WERI-Rb-1 (cell line): ENCODE results near the gene TTC13.

Experiments
- DNase-seq: peaks from one replicate; pipeline ENCODE4 v3.0.0-alpha.2; 2020
- H3K27ac ChIP-seq: fragments of 250-450 bp; sonication (Bioruptor Pico); 2 replicates; pipeline ENCODE4 v1.5.1; 2020; ENCODE audit warnings: mild to moderate bottlenecking, moderate library complexity
- H3K27me3 ChIP-seq: fragments of 250-450 bp; sonication (Bioruptor Pico); 2 replicates; pipeline ENCODE4 v1.5.1; 2021; ENCODE audit warnings: mild to moderate bottlenecking, low read depth, moderate library complexity; ENCODE audit not compliant: insufficient read depth, severe bottlenecking
- H3K36me3 ChIP-seq: fragments of 250-450 bp; sonication (Bioruptor Pico); 2 replicates; pipeline ENCODE4 v1.5.1; 2020; ENCODE audit warnings: mild to moderate bottlenecking, moderate library complexity
- H3K4me3 ChIP-seq: 2 replicates; pipeline ENCODE4 v1.5.1; 2011; ENCODE audit warnings: low read depth, mild to moderate bottlenecking, control low read depth, low read length
- H3K9me3 ChIP-seq: fragments of 250-450 bp; sonication (Bioruptor Pico); 2 replicates; pipeline ENCODE4 v1.5.1; 2021; ENCODE audit warnings: mild to moderate bottlenecking, moderate library complexity; ENCODE audit not compliant: severe bottlenecking
- TF ChIP-seq, protein P1 (sequence below): IDR thresholded peaks from 2 replicates; pipeline ENCODE4 v1.5.1; 2011; ENCODE audit warnings: low read depth, mild to moderate bottlenecking, control low read depth, inconsistent platforms, low read length

Gene TTC13

DNA sequence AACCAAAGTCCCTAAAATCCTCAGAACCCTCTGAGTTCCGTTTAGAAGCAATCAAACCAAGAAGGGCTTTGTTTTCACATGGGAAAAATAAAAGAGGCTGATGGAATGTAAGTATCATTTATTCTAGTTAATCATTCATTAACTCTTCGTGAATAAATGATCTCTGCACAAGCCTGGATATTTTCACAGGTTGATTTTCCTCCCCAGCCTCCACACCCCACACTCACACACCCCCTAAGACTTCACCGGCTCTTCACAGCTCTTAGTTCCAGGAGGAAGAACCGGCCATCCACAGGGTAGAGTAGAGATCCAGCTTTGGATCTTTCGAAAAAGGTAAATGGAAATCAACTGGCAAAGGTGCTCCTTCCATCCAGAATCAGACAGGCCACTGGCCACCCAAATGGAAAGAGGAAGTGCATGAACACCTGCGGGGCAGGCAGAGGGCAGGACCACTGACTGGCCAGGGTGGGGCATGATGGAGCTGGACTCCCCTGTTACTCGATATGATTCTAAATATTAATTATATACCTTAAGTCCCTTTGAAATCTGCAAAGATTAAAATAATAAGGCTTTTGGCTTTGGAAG lies 120.3 kb downstream of the TTC13 start:
- peaks cover 49% of the 10 kb centered on the region for H3K36me3 ChIP-seq
- no peak overlapping the region for H3K27ac ChIP-seq
- TF ChIP-seq, protein P1, sequence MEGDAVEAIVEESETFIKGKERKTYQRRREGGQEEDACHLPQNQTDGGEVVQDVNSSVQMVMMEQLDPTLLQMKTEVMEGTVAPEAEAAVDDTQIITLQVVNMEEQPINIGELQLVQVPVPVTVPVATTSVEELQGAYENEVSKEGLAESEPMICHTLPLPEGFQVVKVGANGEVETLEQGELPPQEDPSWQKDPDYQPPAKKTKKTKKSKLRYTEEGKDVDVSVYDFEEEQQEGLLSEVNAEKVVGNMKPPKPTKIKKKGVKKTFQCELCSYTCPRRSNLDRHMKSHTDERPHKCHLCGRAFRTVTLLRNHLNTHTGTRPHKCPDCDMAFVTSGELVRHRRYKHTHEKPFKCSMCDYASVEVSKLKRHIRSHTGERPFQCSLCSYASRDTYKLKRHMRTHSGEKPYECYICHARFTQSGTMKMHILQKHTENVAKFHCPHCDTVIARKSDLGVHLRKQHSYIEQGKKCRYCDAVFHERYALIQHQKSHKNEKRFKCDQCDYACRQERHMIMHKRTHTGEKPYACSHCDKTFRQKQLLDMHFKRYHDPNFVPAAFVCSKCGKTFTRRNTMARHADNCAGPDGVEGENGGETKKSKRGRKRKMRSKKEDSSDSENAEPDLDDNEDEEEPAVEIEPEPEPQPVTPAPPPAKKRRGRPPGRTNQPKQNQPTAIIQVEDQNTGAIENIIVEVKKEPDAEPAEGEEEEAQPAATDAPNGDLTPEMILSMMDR, result no peak
- no peak for DNase-seq
- H3K4me3 ChIP-seq, result no peak overlapping the region
- H3K27me3 ChIP-seq, result no peaks in the 10 kb centered on the region
- no peaks in the 10 kb centered on the region for H3K9me3 ChIP-seq

DNA sequence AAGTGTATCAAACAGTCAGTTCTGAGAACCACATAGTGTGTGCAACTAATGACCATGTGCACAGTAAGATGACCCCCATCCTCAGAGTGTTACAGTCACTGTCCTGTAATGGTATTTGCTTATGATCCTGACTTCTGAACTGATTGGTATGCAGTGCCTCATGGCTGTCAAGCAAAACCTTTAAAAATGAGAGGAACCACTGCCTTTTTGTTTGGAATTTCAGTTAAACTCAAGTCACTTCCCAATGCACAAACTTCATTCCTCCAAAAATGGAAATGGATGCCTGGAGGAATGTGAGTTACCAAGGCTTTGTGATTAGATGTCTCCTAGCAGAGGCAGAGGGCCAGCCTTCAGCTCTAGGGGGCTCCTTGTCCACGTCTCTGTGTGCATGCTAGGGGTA lies 120.8 kb downstream of the TTC13 start:
- TF ChIP-seq, protein P1, result no peak
- no peaks in the 10 kb centered on the region for H3K27me3 ChIP-seq
- no peak for DNase-seq
- no peaks in the 10 kb centered on the region for H3K9me3 ChIP-seq
- no peak overlapping the region for H3K27ac ChIP-seq
- H3K36me3 ChIP-seq, result peaks cover 54% of the 10 kb centered on the region
- no peak overlapping the region for H3K4me3 ChIP-seq

DNA sequence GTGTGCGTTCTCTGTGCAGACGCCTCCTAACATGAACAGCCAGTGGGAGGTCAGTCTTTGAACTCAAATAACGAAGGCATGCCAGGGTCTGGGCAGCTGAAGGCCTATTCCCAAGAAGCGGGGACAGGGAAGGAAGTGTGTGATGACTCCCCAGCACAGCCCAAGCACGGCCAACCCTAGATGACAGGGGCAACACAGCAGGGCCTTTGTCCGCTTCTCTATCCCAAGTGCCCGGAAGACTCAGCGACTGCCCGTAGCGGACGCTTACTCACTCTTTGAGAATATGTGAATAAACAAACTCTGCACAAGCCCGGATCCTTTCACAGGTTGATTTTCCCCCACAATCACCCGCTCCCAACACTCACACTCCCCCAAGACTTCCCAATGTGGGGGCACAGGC lies 121.6 kb downstream of the TTC13 start:
- DNase-seq, result no peak
- Histone ChIP-seq H3K9me3 (no peaks in the 10 kb centered on the region), H3K27me3 (no peaks in the 10 kb centered on the region), H3K27ac (no peak overlapping the region), H3K4me3 (no peak overlapping the region), H3K36me3 (peaks cover 54% of the 10 kb centered on the region)
- TF ChIP-seq, protein P1, result no peak
